Trophoblast cell (in vitro differentiated cells and primary cell): Measurements from ENCODE around the gene MXRA7.

ENCODE experiments used
- DNase-seq, 2 donors: peaks; one replicate each; pipeline ENCODE4 v3.0.0-alpha.2; 2016
- H2AFZ ChIP-seq: 2 replicates; pipeline ENCODE4 v1.6.1; 2013; ENCODE audit warnings: low read length, moderate library complexity, mild to moderate bottlenecking; ENCODE audit not compliant: insufficient read depth, poor library complexity
- H2AK5ac ChIP-seq: 2 replicates; pipeline ENCODE4 v1.6.1; 2013; ENCODE audit warnings: mild to moderate bottlenecking, low read length
- H2BK120ac ChIP-seq: 2 replicates; pipeline ENCODE4 v1.6.1; 2013; ENCODE audit warnings: low read length, mild to moderate bottlenecking, moderate library complexity; ENCODE audit not compliant: insufficient read depth, poor library complexity
- H2BK12ac ChIP-seq: 2 replicates; pipeline ENCODE4 v1.6.1; 2013; ENCODE audit warnings: mild to moderate bottlenecking, low read length, moderate library complexity
- H2BK5ac ChIP-seq: 2 replicates; pipeline ENCODE4 v1.6.1; 2013; ENCODE audit warnings: low read length, low read depth, moderate library complexity, mild to moderate bottlenecking; ENCODE audit not compliant: poor library complexity
- H3K14ac ChIP-seq: 2 replicates; pipeline ENCODE4 v1.6.1; 2013; ENCODE audit warnings: mild to moderate bottlenecking, low read length
- H3K18ac ChIP-seq: 2 replicates; pipeline ENCODE4 v1.6.1; 2013; ENCODE audit warnings: mild to moderate bottlenecking, low read length
- H3K23ac ChIP-seq: 2 replicates; pipeline ENCODE4 v1.6.1; 2013; ENCODE audit warnings: low read length
- H3K27ac ChIP-seq: 2 replicates; pipeline ENCODE4 v1.5.1; 2013; ENCODE audit warnings: low read depth, mild to moderate bottlenecking, inconsistent platforms, low read length, moderate library complexity
- H3K27me3 ChIP-seq: 2 replicates; pipeline ENCODE4 v1.6.1; 2013; ENCODE audit warnings: inconsistent platforms, mild to moderate bottlenecking, low read length, moderate library complexity; ENCODE audit not compliant: insufficient read depth
- H3K36me3 ChIP-seq, 2 experiments: 1 replicate in 1 of 2; 2 replicates in 1 of 2; pipeline ENCODE4 v1.6.1; 2013; ENCODE audit warnings: low read length in 2 of 2, mild to moderate bottlenecking in 2 of 2, moderate library complexity in 1 of 2; ENCODE audit not compliant: insufficient read depth in 2 of 2, control insufficient read depth in 1 of 2
- H3K4ac ChIP-seq: 2 replicates; pipeline ENCODE4 v1.6.1; 2013; ENCODE audit warnings: low read depth, mild to moderate bottlenecking, low read length, moderate library complexity
- H3K4me1 ChIP-seq, 2 experiments: 1 replicate in 1 of 2; 2 replicates in 1 of 2; pipeline ENCODE4 v1.6.1; 2013; ENCODE audit warnings: low read length in 2 of 2, mild to moderate bottlenecking in 2 of 2, moderate library complexity in 1 of 2; ENCODE audit not compliant: insufficient read depth in 2 of 2, control insufficient read depth in 1 of 2
- H3K4me2 ChIP-seq: 2 replicates; pipeline ENCODE4 v1.6.1; 2013; ENCODE audit warnings: inconsistent platforms, mild to moderate bottlenecking, low read length, moderate library complexity
- H3K4me3 ChIP-seq: 2 replicates; pipeline ENCODE4 v1.5.1; 2013; ENCODE audit warnings: mild to moderate bottlenecking, low read depth, low read length, inconsistent platforms
- H3K79me1 ChIP-seq: one replicate; pipeline ENCODE4 v1.6.1; 2013; ENCODE audit warnings: low read length
- H3K79me2 ChIP-seq: 2 replicates; pipeline ENCODE4 v1.6.1; 2013; ENCODE audit warnings: low read length, mild to moderate bottlenecking; ENCODE audit not compliant: control insufficient read depth, insufficient read depth, poor library complexity
- H3K9ac ChIP-seq: 2 replicates; pipeline ENCODE4 v1.6.1; 2013; ENCODE audit warnings: mild to moderate bottlenecking, low read length
- H3K9me3 ChIP-seq: 2 replicates; pipeline ENCODE4 v1.6.1; 2013; ENCODE audit warnings: low read depth, mild to moderate bottlenecking, control low read depth, inconsistent platforms, low read length; ENCODE audit not compliant: insufficient read depth
- H4K12ac ChIP-seq: 2 replicates; pipeline ENCODE4 v1.6.1; 2013; ENCODE audit warnings: low read depth, mild to moderate bottlenecking, low read length, moderate library complexity
- H4K8ac ChIP-seq: 2 replicates; pipeline ENCODE4 v1.6.1; 2013; ENCODE audit warnings: low read depth, mild to moderate bottlenecking, low read length, moderate library complexity
- H4K91ac ChIP-seq: one replicate; pipeline ENCODE4 v1.6.1; 2013; ENCODE audit warnings: low read depth, mild to moderate bottlenecking, low read length, moderate library complexity
- WGBS: extraction: QIAGEN DNeasy Blood & Tissue Kit; methylation state at CpG from one replicate; pipeline ENCODE4 v1.1.7; 2013; ENCODE audit warnings: missing lambda C conversion rate; ENCODE audit not compliant: insufficient read length, insufficient coverage; ENCODE audit errors: extremely low coverage; 5-methylcytosine and 5-hydroxymethylcytosine counted together

Gene MXRA7

DNA sequence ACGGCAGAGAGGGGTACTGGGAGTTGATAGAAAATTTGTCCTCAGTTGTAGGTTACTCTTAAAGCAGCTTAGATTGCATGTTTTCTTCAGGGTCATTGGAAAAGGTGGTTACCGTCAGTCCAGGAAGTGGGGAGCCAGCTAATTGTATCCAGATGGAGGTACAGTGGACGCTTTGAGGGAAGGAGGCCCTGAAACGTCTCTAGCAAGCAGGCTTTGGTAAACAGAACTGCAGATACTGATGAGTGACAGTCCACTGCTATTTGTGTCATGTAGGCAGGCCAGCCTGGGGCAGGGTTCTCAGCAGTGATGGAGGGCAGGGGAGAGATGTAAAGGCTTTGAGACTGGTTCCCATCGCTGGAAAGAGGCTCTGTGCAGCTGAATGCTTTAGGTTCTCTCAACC lies 37.0 kb downstream of the MXRA7 start:
- no peak overlapping the region for H3K23ac ChIP-seq
- H4K91ac ChIP-seq: no peak overlapping the region
- no peak overlapping the region for H2BK12ac ChIP-seq
- H3K79me1 ChIP-seq: peaks cover 5% of the 10 kb centered on the region
- H2BK5ac ChIP-seq: no peak overlapping the region
- no peak overlapping the region for H4K12ac ChIP-seq
- peaks cover 2% of the 10 kb centered on the region for H3K79me2 ChIP-seq
- H3K14ac ChIP-seq: no peak overlapping the region
- H2AFZ ChIP-seq: no peak overlapping the region
- H3K27me3 ChIP-seq: no peaks in the 10 kb centered on the region
- H3K9me3 ChIP-seq: peaks cover 6% of the 10 kb centered on the region
- H3K9ac ChIP-seq: no peak overlapping the region
- H2AK5ac ChIP-seq: no peak overlapping the region
- no peak overlapping the region for H2BK120ac ChIP-seq
- no peak overlapping the region for H4K8ac ChIP-seq
- WGBS: no CpG with 5 or more reads among the region's 5 CpGs
- H3K4ac ChIP-seq: no peak overlapping the region
- no peak overlapping the region for H3K4me2 ChIP-seq
- no peak overlapping the region for H3K18ac ChIP-seq
- H3K36me3 ChIP-seq: no peaks in the 10 kb centered on the region
- peaks cover 6% of the 10 kb centered on the region in 2 experiments for H3K4me1 ChIP-seq
- DNase-seq: no peak
- no peak overlapping the region for H3K4me3 ChIP-seq
- no peak overlapping the region for H3K27ac ChIP-seq

DNA sequence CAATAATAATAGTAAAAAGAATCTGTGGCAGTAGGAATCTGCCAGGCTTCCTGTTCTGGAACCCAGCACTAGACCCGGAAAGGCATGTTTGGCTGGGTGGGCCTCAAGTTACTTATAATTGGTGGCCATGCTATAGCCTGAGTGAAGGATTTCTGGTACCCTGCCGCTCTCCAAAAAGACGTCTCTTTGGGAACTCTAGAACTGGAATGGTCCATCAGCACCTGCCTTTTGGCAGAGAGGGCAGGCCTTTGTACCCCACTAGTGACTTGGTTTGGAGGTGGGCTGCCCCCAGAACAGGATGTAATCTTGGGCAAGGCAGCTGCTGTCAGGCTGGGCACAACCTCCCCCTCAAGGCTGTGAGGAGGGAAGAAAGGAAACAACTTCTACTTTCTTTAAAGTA lies 37.9 kb downstream of the MXRA7 start:
- H3K4me1 ChIP-seq: peaks cover 9% of the 10 kb centered on the region in 2 experiments
- H3K9ac ChIP-seq: no peak overlapping the region
- H2BK5ac ChIP-seq: no peak overlapping the region
- no peak overlapping the region for H4K91ac ChIP-seq
- H3K4ac ChIP-seq: no peak overlapping the region
- H2BK120ac ChIP-seq: no peak overlapping the region
- DNase-seq: no peak
- WGBS: no CpG with 5 or more reads among the region's 3 CpGs
- H3K79me2 ChIP-seq: peaks cover 2% of the 10 kb centered on the region
- H3K4me3 ChIP-seq: no peak overlapping the region
- H3K27ac ChIP-seq: no peak overlapping the region
- no peaks in the 10 kb centered on the region for H3K27me3 ChIP-seq
- H2BK12ac ChIP-seq: no peak overlapping the region
- H3K4me2 ChIP-seq: no peak overlapping the region
- no peak overlapping the region for H3K23ac ChIP-seq
- H3K9me3 ChIP-seq: peaks cover 3% of the 10 kb centered on the region
- no peak overlapping the region for H3K14ac ChIP-seq
- H4K12ac ChIP-seq: no peak overlapping the region
- no peak overlapping the region for H4K8ac ChIP-seq
- H2AFZ ChIP-seq: no peak overlapping the region
- H3K18ac ChIP-seq: no peak overlapping the region
- H2AK5ac ChIP-seq: no peak overlapping the region
- peaks cover 7% of the 10 kb centered on the region for H3K79me1 ChIP-seq
- no peaks in the 10 kb centered on the region for H3K36me3 ChIP-seq

DNA sequence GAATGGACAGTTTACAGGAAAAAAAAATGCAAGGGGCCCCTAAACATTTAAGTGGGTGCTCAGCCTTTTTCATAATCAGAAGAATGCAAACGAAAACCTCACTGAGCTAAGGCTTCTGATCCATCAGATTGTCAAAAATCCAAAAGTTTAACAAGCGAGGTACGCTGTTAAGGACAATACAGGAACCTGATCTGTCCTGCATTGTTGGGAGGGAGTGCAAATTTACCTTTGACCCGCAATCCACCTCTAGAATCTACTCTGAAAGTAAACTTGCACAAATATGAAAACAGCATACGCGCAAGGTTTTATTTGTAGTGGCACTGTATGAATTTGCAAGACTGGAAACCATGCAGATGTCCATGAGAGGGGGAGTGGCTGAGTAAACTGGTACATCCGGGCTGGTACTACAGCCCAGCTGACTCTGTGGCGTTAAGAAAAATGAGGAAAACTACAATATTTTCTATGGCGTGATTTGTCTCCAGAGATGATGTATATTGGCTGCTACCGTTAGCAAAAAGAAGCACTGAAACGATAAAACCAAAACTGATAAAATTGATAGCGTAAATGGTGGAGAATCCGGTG lies 38.4 kb downstream of the MXRA7 start:
- Histone ChIP-seq H3K4me1 (peaks cover 12 to 13% of the 10 kb centered on the region in 2 experiments), H2BK12ac (no peak overlapping the region), H4K91ac (peak overlapping the region; percentile 48), H2AFZ (peak overlapping the region; percentile 67), H3K18ac (no peak overlapping the region), H3K4ac (no peak overlapping the region), H2BK120ac (no peak overlapping the region), H2BK5ac (no peak overlapping the region), H3K4me2 (peak overlapping the region; percentile 68), H3K79me2 (peaks cover 2% of the 10 kb centered on the region), H4K12ac (peak overlapping the region; percentile 67), H3K14ac (peak overlapping the region; percentile 80), H3K36me3 (no peaks in the 10 kb centered on the region), H3K9ac (no peak overlapping the region), H2AK5ac (no peak overlapping the region), H4K8ac (peak overlapping the region; percentile 88), H3K4me3 (peak overlapping the region; percentile 65), H3K79me1 (peaks cover 8% of the 10 kb centered on the region), H3K27ac (peak overlapping the region; percentile 49), H3K23ac (no peak overlapping the region), H3K27me3 (no peaks in the 10 kb centered on the region), H3K9me3 (peaks cover 3% of the 10 kb centered on the region)
- peak in 1 of 2 donors; percentile 47 for DNase-seq
- no CpG with 5 or more reads among the region's 13 CpGs for WGBS

DNA sequence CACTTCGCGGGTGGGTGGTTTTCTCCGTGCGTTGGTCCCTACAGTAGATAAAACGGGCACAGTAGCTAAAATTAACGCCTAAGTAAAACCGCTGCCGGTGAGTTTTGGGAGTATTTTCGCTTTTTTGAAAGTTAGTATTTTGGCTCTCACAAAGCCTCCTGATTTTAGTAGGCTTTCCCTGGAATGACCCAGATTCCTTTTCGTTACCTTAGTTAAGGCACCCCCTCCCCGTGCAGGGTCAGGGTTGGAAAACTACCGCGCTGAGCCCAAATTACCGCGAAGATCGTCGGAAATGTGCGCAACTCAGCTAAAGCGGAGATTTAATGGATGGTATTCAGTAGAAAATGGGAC lies 38.9 kb downstream of the MXRA7 start:
- Histone ChIP-seq H3K36me3 (no peaks in the 10 kb centered on the region), H2AK5ac (no peak overlapping the region), H3K4me1 (peaks cover 13 to 15% of the 10 kb centered on the region in 2 experiments), H3K79me2 (peaks cover 2% of the 10 kb centered on the region), H3K9me3 (peaks cover 3% of the 10 kb centered on the region), H3K4ac (no peak overlapping the region), H3K27ac (peak overlapping the region; percentile 49), H3K27me3 (no peaks in the 10 kb centered on the region), H3K23ac (no peak overlapping the region), H2BK120ac (no peak overlapping the region), H4K91ac (peak overlapping the region; percentile 48), H3K9ac (peak overlapping the region; percentile 44), H3K79me1 (peaks cover 10% of the 10 kb centered on the region), H2BK12ac (no peak overlapping the region), H2AFZ (peak overlapping the region; percentile 67), H3K4me2 (peak overlapping the region; percentile 68), H3K18ac (no peak overlapping the region), H2BK5ac (peak overlapping the region; percentile 18), H4K12ac (peak overlapping the region; percentile 67), H4K8ac (peak overlapping the region; percentile 88), H3K4me3 (peak overlapping the region; percentile 65), H3K14ac (peak overlapping the region; percentile 80)
- no peak for DNase-seq
- WGBS: no CpG with 5 or more reads among the region's 19 CpGs
